Testis (tissue), 5 donors: ENCODE data around the gene HERC4. TPM values are rescaled to one million over a fixed set of nuclear protein-coding genes. Genes with fewer than 3 reads are reported as not detected.
A peak's percentile ranks its signal among the peaks of the same experiment; 100 is the strongest.

Source experiments
- DNase-seq: peaks from one replicate; pipeline ENCODE4 v3.0.0-alpha.2; 2019
- H3K27ac ChIP-seq, 2 donors: fragments of 200-600 bp; sonication (generic); one replicate each; pipeline ENCODE4 v1.5.1; 2019
- H3K27me3 ChIP-seq: fragments of 200-600 bp; sonication (generic); one replicate; pipeline ENCODE4 v1.5.1; 2019
- H3K36me3 ChIP-seq: fragments of 200-600 bp; sonication (generic); one replicate; pipeline ENCODE4 v1.5.1; 2017; ENCODE audit warnings: low read depth; ENCODE audit errors: missing control alignments
- H3K4me1 ChIP-seq: fragments of 200-600 bp; sonication (generic); one replicate; pipeline ENCODE4 v1.5.1; 2019
- H3K4me3 ChIP-seq, 2 donors: fragments of 200-600 bp; sonication (generic); one replicate each; pipeline ENCODE4 v1.5.1; 2017 to 2019
- H3K9me3 ChIP-seq: fragments of 200-600 bp; sonication (generic); one replicate; pipeline ENCODE4 v1.5.1; 2017
- POLR2A ChIP-seq: fragments of 450-650 bp; IDR thresholded peaks from one replicate; pipeline ENCODE4 v1.6.1; 2017; ENCODE audit warnings: antibody characterized with exemption, mild to moderate bottlenecking, moderate library complexity
- WGBS, 2 donors: methylation state at CpG; one replicate each; pipeline ENCODE4 v1.1.5; 2018; 5-methylcytosine and 5-hydroxymethylcytosine counted together
- intact Hi-C: fragments of 100-400 bp; cut with DNase I; formaldehyde crosslinking; loops from one replicate; pipeline ENCODE4 v1.15.1; 2023; ENCODE audit warnings: low total_unique reads
- long read RNA-seq, 2 donors: transcript quantifications; one replicate each; lab custom pipeline, GENCODE V29; 2026
- polyA plus RNA-seq: library from polyadenylated mRNA; stranded (reverse); fragments of 350-450 nt; fragmentation: Illumina TruSeq; extraction: RNeasy Lipid Tissue Mini Kit (QIAGEN cat#74804); gene quantifications from one replicate; pipeline ENCODE4 v1.2.3, GENCODE V29; 2014; ENCODE audit warnings: low read depth, low replicate concordance; ENCODE audit not compliant: insufficient read depth
- total RNA-seq, 2 donors: library from RNA; depleted of rRNA; stranded (reverse); fragments of >200 nt; gene quantifications; one replicate each; pipeline ENCODE4 v1.2.3, GENCODE V29; 2016
- TF ChIP-seq, protein P1 (sequence below), 3 experiments: fragments of 450-650 bp in 2 of 3; fragments of 200-600 bp in 1 of 3; sonication (generic) in 1 of 3; IDR thresholded peaks; one replicate each; pipeline ENCODE4 v1.5.1; 2016 to 2019; ENCODE audit warnings: antibody characterized with exemption in 3 of 3, mild to moderate bottlenecking in 2 of 3, moderate library complexity in 1 of 3

The HERC4 gene, protein sequence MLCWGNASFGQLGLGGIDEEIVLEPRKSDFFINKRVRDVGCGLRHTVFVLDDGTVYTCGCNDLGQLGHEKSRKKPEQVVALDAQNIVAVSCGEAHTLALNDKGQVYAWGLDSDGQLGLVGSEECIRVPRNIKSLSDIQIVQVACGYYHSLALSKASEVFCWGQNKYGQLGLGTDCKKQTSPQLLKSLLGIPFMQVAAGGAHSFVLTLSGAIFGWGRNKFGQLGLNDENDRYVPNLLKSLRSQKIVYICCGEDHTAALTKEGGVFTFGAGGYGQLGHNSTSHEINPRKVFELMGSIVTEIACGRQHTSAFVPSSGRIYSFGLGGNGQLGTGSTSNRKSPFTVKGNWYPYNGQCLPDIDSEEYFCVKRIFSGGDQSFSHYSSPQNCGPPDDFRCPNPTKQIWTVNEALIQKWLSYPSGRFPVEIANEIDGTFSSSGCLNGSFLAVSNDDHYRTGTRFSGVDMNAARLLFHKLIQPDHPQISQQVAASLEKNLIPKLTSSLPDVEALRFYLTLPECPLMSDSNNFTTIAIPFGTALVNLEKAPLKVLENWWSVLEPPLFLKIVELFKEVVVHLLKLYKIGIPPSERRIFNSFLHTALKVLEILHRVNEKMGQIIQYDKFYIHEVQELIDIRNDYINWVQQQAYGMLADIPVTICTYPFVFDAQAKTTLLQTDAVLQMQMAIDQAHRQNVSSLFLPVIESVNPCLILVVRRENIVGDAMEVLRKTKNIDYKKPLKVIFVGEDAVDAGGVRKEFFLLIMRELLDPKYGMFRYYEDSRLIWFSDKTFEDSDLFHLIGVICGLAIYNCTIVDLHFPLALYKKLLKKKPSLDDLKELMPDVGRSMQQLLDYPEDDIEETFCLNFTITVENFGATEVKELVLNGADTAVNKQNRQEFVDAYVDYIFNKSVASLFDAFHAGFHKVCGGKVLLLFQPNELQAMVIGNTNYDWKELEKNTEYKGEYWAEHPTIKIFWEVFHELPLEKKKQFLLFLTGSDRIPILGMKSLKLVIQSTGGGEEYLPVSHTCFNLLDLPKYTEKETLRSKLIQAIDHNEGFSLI
- total RNA-seq, result 10 to 100 TPM; 67.3 to 79.1 TPM
- 30.5 TPM for polyA plus RNA-seq
- long read RNA-seq, donor 1, partial matches to known transcripts, result 5 of 9 reads
- long read RNA-seq, donor 1, other reads (novel, unspliced or antisense), result 0 of 9 reads
- long read RNA-seq, donor 2, partial matches to known transcripts, result 0 of 2 reads
- long read RNA-seq, donor 2, other reads (novel, unspliced or antisense), result 0 of 2 reads

DNA sequence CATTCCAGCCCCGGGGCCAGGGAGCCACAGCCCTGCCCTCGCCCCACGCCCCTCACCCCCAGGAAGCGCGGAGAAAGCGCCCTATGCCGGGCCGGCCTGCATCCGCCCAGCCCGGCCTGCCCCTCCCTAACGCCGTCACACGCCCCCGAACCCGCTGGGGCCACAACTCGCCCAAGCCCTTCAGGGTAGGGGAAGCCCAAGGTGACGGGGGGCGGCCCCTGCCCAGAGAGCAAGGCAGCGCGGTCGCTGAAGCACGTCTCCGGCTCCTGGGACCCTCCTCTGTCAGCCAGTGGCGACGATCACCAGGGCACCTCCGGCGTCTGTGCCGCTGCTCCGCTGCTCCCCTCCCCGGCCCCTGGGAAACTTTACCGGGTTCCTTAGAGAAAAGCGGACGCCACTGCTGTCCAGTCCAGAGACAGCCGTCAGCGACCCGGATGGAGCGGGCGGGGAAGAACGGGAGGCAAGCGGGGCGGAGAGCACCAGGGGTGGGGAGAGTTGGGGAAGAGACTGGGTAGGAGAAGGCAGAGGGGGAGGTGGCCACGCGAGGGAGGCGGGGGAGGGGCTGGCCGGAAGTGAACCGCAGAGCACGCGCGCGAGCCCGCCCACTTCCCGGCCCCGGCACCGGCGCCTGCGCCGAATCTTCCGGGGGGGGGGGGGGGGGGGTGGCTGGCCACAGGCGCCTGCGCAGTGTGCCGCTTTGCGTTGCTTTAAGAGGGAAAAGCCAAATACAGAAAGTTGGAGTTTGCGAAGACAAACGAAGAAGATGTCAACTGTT is at the start of gene HERC4:
Gene HERC4, minus strand, starts transcription at position 509 of the 775 bp plus-strand sequence. CDS start 2,175 bp downstream, outside the sequence.
- Histone ChIP-seq H3K27me3 (no peaks in the 10 kb centered on the region), H3K9me3 (no peaks in the 10 kb centered on the region), H3K4me3 (peak within 1 kb of the TSS; percentile 91 to 93), H3K4me1 (peaks cover 15% of the 10 kb centered on the region), H3K36me3 (no peaks in the 10 kb centered on the region), H3K27ac (peak within 1 kb of the TSS; percentile 99)
- intact Hi-C loops, result no loop called here
- 0 to 1% methylated on average over 34 to 52 of the region's 64 CpGs for WGBS, 2 donors
- peak; percentile 95 for DNase-seq
- no peak for TF ChIP-seq POLR2A
- TF ChIP-seq, protein P1, sequence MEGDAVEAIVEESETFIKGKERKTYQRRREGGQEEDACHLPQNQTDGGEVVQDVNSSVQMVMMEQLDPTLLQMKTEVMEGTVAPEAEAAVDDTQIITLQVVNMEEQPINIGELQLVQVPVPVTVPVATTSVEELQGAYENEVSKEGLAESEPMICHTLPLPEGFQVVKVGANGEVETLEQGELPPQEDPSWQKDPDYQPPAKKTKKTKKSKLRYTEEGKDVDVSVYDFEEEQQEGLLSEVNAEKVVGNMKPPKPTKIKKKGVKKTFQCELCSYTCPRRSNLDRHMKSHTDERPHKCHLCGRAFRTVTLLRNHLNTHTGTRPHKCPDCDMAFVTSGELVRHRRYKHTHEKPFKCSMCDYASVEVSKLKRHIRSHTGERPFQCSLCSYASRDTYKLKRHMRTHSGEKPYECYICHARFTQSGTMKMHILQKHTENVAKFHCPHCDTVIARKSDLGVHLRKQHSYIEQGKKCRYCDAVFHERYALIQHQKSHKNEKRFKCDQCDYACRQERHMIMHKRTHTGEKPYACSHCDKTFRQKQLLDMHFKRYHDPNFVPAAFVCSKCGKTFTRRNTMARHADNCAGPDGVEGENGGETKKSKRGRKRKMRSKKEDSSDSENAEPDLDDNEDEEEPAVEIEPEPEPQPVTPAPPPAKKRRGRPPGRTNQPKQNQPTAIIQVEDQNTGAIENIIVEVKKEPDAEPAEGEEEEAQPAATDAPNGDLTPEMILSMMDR (IDR thresholded peaks at IDR 0.05), result no peak

DNA sequence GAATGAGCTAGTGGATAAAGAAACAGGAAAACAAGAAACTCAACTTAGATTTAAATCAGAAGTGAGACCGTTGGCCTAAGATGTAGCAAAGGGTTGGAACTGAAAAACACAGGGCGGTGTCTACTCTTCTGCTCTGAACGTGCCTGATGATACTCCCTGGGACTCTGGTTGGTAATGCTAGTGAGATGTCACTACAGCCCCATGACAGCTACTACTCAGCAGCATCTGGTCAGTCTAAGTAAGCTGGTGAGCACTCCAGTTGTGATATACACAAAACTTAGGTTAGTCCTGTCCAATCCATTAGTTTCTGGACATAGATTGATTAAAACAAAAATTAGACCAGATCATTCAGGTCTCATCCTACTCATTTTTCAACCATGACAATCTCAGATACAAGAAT is 49.6 kb upstream of the HERC4 start:
- Histone ChIP-seq H3K9me3 (no peaks in the 10 kb centered on the region), H3K4me1 (no peaks in the 10 kb centered on the region), H3K27ac (no peak overlapping the region), H3K4me3 (no peak overlapping the region), H3K27me3 (no peaks in the 10 kb centered on the region), H3K36me3 (no peaks in the 10 kb centered on the region)
- TF ChIP-seq, protein P1 (IDR thresholded peaks at IDR 0.05), result no peak
- no peak for TF ChIP-seq POLR2A
- 83 to 85% methylated on average over 3 of the region's 3 CpGs for WGBS, 2 donors
- intact Hi-C loops, result no loop called here
- DNase-seq, result no peak

DNA sequence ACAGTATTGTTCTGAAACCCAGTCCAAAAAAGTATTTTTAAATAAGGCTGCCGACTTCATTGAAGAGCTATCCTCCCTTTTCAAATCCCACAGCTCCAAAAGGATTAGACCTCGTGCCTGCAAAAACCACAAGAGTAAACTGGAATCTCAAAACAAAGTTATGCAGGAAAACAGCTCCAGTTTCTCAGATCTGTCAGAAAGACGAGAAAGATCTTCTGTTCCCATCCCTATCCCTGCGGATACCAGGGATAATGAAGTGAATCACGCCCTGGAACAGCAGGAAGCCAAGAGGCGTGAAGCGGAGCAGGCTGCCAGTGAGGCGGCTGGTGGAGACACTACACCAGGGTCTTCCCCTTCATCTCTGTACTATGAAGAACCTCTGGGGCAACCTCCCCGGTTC is 46.8 kb upstream of the HERC4 start:
- Histone ChIP-seq H3K9me3 (no peaks in the 10 kb centered on the region), H3K36me3 (no peaks in the 10 kb centered on the region), H3K4me3 (no peak overlapping the region), H3K27ac (no peak overlapping the region), H3K27me3 (no peaks in the 10 kb centered on the region), H3K4me1 (no peaks in the 10 kb centered on the region)
- DNase-seq, result no peak
- intact Hi-C loops, result no loop called here
- WGBS, 2 donors, result 58 to 77% methylated on average over 9 of the region's 9 CpGs
- TF ChIP-seq, protein P1 (IDR thresholded peaks at IDR 0.05), result no peak
- TF ChIP-seq POLR2A, result no peak

DNA sequence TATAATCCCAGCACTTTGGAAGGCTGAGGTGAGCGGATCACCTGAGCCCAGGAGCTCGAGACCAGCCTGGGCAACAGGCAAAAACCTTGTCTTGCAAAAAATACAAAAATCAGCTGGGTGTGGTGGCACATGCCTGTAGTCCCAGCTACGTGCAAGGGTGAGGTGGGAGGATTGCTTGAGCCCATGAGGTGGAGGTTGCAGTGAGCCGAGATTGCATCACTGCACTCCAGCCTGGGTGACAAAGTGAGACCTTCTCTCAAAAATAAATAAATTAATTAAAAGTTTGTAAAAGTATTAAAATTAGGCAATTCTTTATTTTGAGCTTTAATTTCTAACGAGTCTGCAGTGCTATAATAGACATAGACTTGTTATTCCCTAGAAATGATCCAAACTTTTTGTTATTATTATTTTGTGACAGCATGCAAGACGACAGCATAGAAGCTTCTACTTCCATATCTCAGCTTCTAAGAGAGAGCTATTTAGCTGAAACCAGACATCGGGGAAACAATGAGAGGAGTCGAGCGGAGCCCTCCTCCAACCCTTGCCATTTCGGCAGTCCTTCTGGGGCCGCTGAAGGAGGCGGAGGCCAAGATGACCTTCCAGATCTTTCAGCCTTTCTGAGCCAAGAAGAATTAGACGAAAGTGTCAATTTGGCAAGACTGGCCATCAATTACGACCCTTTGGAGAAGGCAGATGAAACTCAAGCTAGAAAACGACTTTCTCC is 46.1 kb upstream of the HERC4 start:
- H3K4me3 ChIP-seq, result no peak overlapping the region
- no peaks in the 10 kb centered on the region for H3K4me1 ChIP-seq
- no peaks in the 10 kb centered on the region for H3K27me3 ChIP-seq
- no peaks in the 10 kb centered on the region for H3K9me3 ChIP-seq
- H3K36me3 ChIP-seq, result no peaks in the 10 kb centered on the region
- TF ChIP-seq POLR2A, result no peak
- TF ChIP-seq, protein P1 (IDR thresholded peaks at IDR 0.05), result no peak
- 66 to 67% methylated on average over 15 of the region's 15 CpGs for WGBS, 2 donors
- H3K27ac ChIP-seq, result no peak overlapping the region
- intact Hi-C loops, result no loop called here
- no peak for DNase-seq
